MG63 (cell line): ENCODE measurements around the gene PWP1. TPM values are rescaled to one million over a fixed set of nuclear protein-coding genes. Genes with fewer than 3 reads are reported as not detected.
A peak's percentile ranks its signal among the peaks of the same experiment; 100 is the strongest.

Experiments used
- DNase-seq: peaks from one replicate; pipeline ENCODE4 v3.0.0-alpha.2; 2020
- H3K27me3 ChIP-seq: fragments of 250-450 bp; sonication (Bioruptor Pico); 2 replicates; pipeline ENCODE4 v1.5.1; 2020; ENCODE audit warnings: mild to moderate bottlenecking, moderate library complexity
- H3K36me3 ChIP-seq: fragments of 250-450 bp; sonication (Bioruptor Pico); 2 replicates; pipeline ENCODE4 v1.5.1; 2020; ENCODE audit warnings: mild to moderate bottlenecking, moderate library complexity
- H3K4me3 ChIP-seq: fragments of 250-450 bp; sonication (Bioruptor Pico); 2 replicates; pipeline ENCODE4 v1.5.1; 2020; ENCODE audit warnings: mild to moderate bottlenecking, moderate library complexity
- H3K9me3 ChIP-seq: fragments of 250-450 bp; sonication (Bioruptor Pico); 2 replicates; pipeline ENCODE4 v1.5.1; 2020; ENCODE audit warnings: mild to moderate bottlenecking, moderate library complexity
- total RNA-seq: library from RNA; depleted of rRNA; stranded (reverse); fragments of >200 nt; shearing (Covaris generic); gene quantifications from 2 replicates; pipeline ENCODE4 v1.2.3, GENCODE V29; 2014; ENCODE audit warnings: low replicate concordance; rRNA removed

The PWP1 gene
- 29.2 and 47.3 TPM in 2 replicates for total RNA-seq

GRCh38 chr12:107685360-107686248 is at the start of gene PWP1:
PWP1 (plus strand) TSS chr12:107685799; CDS start chr12:107685900, 101 bp downstream.
- DNase-seq, result peak; percentile 91
- H3K4me3 ChIP-seq, result peak within 1 kb of the TSS; percentile 96
- H3K27me3 ChIP-seq, result no peaks in the 10 kb centered on the region
- H3K36me3 ChIP-seq, result peaks cover 34% of the 10 kb centered on the region
- no peaks in the 10 kb centered on the region for H3K9me3 ChIP-seq

GRCh38 chr12:107641154-107641553 is 44.4 kb upstream of the PWP1 start:
- Histone ChIP-seq H3K9me3 (no peaks in the 10 kb centered on the region), H3K36me3 (no peaks in the 10 kb centered on the region), H3K4me3 (no peak overlapping the region), H3K27me3 (0 out of 2 replicates have a peak, but pooled peaks cover 3% of the 10 kb centered on the region)
- DNase-seq, result no peak

- no peaks in the 10 kb centered on the region for H3K36me3 ChIP-seq
- no peak for DNase-seq
- no peaks in the 10 kb centered on the region for H3K9me3 ChIP-seq
- 0 out of 2 replicates have a peak, but pooled peaks cover 3% of the 10 kb centered on the region for H3K27me3 ChIP-seq
- no peak overlapping the region for H3K4me3 ChIP-seq
These were observed 43.4 kb upstream of the PWP1 start for GRCh38 chr12:107642240-107642639.

DNA sequence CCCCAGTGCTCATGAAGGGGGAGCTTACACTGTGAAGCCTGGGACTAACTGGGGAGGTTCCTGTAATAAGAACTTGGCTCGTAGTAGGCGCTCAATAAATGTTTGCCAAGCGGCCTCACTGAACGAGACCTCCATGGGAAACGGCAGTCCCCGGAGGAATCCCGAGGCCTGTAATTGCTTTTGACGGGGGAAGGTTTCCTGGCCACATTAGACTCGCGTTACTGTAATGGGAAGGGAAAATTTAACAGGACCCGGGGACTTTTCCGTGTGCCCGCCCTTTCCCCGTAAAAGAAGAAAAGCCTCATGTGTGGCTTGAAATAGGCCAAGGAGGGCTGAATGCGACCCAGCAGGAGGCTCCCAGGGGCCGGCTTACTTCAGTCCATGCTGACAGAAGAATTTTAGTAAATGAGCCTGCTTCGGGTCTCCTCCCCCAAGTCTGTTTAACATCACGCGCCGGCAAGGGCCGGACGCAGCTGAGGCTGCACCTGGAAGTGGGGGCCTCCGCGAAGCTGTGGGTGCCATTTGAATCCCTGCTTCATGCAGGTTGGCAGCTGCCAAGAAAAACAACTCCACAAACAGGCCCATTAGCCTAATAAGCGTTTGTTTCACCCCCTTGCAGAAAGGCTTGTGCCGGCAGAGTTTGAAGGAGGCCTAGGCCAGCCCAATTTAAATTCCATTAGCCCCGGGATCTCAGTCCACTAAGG is 39.8 kb upstream of the PWP1 start:
- Histone ChIP-seq H3K27me3 (0 out of 2 replicates have a peak, but pooled peaks cover 3% of the 10 kb centered on the region), H3K9me3 (no peaks in the 10 kb centered on the region), H3K36me3 (no peaks in the 10 kb centered on the region), H3K4me3 (no peak overlapping the region)
- no peak for DNase-seq

GRCh38 chr12:107646436-107646835 is 39.2 kb upstream of the PWP1 start:
- Histone ChIP-seq H3K27me3 (0 out of 2 replicates have a peak, but pooled peaks cover 2% of the 10 kb centered on the region), H3K9me3 (no peaks in the 10 kb centered on the region), H3K4me3 (no peak overlapping the region), H3K36me3 (no peaks in the 10 kb centered on the region)
- no peak for DNase-seq

DNA sequence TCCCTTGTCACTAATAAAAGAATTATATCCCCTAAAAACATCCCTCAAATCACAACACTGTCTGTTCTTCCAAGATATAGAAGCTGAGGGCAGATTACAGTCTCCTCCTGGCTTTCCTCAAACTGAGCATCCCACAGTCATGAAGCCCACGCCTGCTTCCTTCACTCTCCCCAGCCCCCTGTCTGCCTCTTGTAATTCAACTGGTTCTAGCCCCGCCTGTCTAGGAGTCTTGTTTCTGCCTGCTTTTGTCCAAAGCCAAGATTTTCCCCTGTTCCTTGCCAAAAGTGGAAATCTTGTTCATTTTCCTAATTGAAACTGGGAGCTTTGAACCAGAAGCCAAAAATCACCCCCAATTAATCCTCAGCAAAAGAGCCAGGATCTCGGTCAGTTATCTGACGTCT is 35.9 kb upstream of the PWP1 start:
- no peak for DNase-seq
- no peaks in the 10 kb centered on the region for H3K27me3 ChIP-seq
- no peaks in the 10 kb centered on the region for H3K36me3 ChIP-seq

GRCh38 chr12:107650977-107651376 is 34.6 kb upstream of the PWP1 start:
- no peaks in the 10 kb centered on the region for H3K9me3 ChIP-seq
- no peak for DNase-seq
- H3K4me3 ChIP-seq, result no peak overlapping the region
- H3K27me3 ChIP-seq, result no peaks in the 10 kb centered on the region
- no peaks in the 10 kb centered on the region for H3K36me3 ChIP-seq

More for the DNA sequence above, 35.9 kb upstream of the PWP1 start:
- Histone ChIP-seq H3K9me3 (no peaks in the 10 kb centered on the region), H3K4me3 (no peak overlapping the region)

- H3K4me3 ChIP-seq, result no peak overlapping the region
- H3K36me3 ChIP-seq, result no peaks in the 10 kb centered on the region
- no peaks in the 10 kb centered on the region for H3K27me3 ChIP-seq
- DNase-seq, result no peak
- H3K9me3 ChIP-seq, result no peaks in the 10 kb centered on the region
These were observed 33.8 kb upstream of the PWP1 start for GRCh38 chr12:107651571-107652449.

- H3K4me3 ChIP-seq, result no peak overlapping the region
- no peaks in the 10 kb centered on the region for H3K36me3 ChIP-seq
- no peaks in the 10 kb centered on the region for H3K27me3 ChIP-seq
- DNase-seq, result no peak
- no peaks in the 10 kb centered on the region for H3K9me3 ChIP-seq
These were observed 32.1 kb upstream of the PWP1 start for GRCh38 chr12:107653519-107653918.

- H3K9me3 ChIP-seq, result no peaks in the 10 kb centered on the region
These were observed 30.7 kb upstream of the PWP1 start for GRCh38 chr12:107654873-107655272.

GRCh38 chr12:107655281-107656065 is 30.1 kb upstream of the PWP1 start:
- no peak for DNase-seq
- H3K9me3 ChIP-seq, result no peaks in the 10 kb centered on the region
- H3K4me3 ChIP-seq, result no peak overlapping the region
- H3K27me3 ChIP-seq, result no peaks in the 10 kb centered on the region
- H3K36me3 ChIP-seq, result no peaks in the 10 kb centered on the region

More at GRCh38 chr12:107654873-107655272, 30.7 kb upstream of the PWP1 start:
- Histone ChIP-seq H3K4me3 (no peak overlapping the region), H3K36me3 (no peaks in the 10 kb centered on the region), H3K27me3 (no peaks in the 10 kb centered on the region)
- no peak for DNase-seq

DNA sequence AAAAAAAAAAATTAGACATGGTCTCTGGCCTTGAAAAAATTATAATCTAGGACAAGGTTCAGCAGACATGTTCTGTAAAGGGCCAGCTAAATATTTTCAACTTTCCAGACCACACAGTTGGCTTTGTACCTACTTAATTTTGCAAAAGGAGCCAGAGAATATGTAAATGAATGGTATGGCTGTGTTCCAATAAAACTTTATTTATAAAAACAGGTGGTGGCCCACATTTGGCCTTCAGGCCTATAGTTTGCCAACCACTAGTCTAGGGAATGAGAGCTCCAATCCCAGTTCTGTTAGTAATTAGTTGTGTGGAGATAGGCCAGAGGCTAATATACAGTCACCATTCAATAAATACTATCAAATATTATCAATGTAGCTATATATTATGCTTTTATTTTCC is 29.3 kb upstream of the PWP1 start:
- Histone ChIP-seq H3K9me3 (no peaks in the 10 kb centered on the region), H3K36me3 (no peaks in the 10 kb centered on the region), H3K4me3 (no peak overlapping the region), H3K27me3 (no peaks in the 10 kb centered on the region)
- no peak for DNase-seq

- Histone ChIP-seq H3K36me3 (no peaks in the 10 kb centered on the region), H3K4me3 (no peak overlapping the region), H3K27me3 (no peaks in the 10 kb centered on the region), H3K9me3 (no peaks in the 10 kb centered on the region)
- DNase-seq, result no peak
These were observed 28.5 kb upstream of the PWP1 start for GRCh38 chr12:107657133-107657532.

- no peaks in the 10 kb centered on the region for H3K9me3 ChIP-seq
- no peaks in the 10 kb centered on the region for H3K36me3 ChIP-seq
- no peaks in the 10 kb centered on the region for H3K27me3 ChIP-seq
- no peak overlapping the region for H3K4me3 ChIP-seq
- DNase-seq, result no peak
These were observed 28.0 kb upstream of the PWP1 start for GRCh38 chr12:107657621-107658020.

DNA sequence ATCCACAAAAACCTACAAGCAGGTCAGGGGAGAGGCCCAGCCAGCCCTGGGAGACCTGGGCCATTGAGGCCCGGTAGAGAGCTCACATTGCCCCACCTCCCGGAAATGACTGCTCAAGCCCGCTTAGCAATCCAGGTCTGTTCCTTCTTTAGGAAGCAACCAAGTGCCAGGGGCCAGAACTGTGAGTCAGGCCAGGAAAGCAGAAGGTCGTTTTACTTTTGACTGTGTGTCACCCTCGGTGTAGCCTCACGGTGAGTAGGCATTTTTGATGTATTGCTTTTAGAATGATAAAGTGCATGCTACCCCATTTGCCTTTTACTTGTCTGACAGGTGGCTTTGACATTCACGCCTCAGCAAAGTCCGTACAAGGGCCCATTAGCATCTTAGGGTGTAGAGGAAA is 25.4 kb upstream of the PWP1 start:
- Histone ChIP-seq H3K4me3 (no peak overlapping the region), H3K36me3 (no peaks in the 10 kb centered on the region), H3K27me3 (no peaks in the 10 kb centered on the region), H3K9me3 (no peaks in the 10 kb centered on the region)
- DNase-seq, result no peak

DNA sequence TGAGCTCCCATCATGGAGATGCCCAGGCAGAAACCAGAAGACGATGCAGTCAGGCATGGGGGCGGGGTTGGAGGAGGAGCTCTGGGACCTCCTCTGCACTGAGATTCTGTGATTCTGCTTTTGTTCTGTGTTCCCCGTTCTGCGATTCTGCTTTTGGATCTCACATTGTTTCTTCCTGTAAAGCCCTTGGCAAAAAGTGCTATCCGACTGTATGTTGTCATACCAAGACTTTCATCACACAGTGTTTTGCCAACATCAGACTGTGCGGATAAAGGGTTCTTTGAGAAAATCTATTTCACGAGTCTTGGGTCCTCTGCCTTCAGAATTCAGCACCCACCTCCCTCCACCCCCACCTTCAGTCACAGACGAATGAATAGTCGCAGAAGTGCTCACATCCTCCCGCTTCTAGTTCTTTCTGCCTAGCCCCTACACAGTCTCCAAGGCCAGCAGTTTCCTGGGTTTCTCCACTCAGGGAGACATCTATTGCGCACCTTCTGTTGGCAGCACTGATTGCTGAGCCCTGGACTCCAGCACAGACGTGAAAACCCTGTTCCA is 24.7 kb upstream of the PWP1 start:
- no peak for DNase-seq
- H3K4me3 ChIP-seq, result no peak overlapping the region
- H3K36me3 ChIP-seq, result no peaks in the 10 kb centered on the region
- H3K9me3 ChIP-seq, result no peaks in the 10 kb centered on the region
- no peaks in the 10 kb centered on the region for H3K27me3 ChIP-seq
